Colonic mucosa (tissue), 4 donors: Measurements from ENCODE around the gene NUP214. TPM values are rescaled to one million over a fixed set of nuclear protein-coding genes. Genes with fewer than 3 reads are reported as not detected.

Source experiments
- DNase-seq: peaks from one replicate; pipeline ENCODE4 v3.0.0-alpha.2; 2020
- H3K27ac ChIP-seq: fragments of 200-600 bp; one replicate; pipeline ENCODE4 v1.8.0; 2021
- H3K27me3 ChIP-seq: fragments of 200-600 bp; one replicate; pipeline ENCODE4 v1.8.0; 2021
- H3K36me3 ChIP-seq: fragments of 200-600 bp; one replicate; pipeline ENCODE4 v1.8.0; 2021
- H3K4me1 ChIP-seq: fragments of 200-600 bp; one replicate; pipeline ENCODE4 v1.8.0; 2021; ENCODE audit warnings: mild to moderate bottlenecking
- H3K4me3 ChIP-seq: fragments of 200-600 bp; one replicate; pipeline ENCODE4 v1.8.0; 2021
- H3K9ac ChIP-seq, 2 donors: one replicate each; pipeline ENCODE4 v1.7.0; 2013; ENCODE audit warnings: control low read depth in 2 of 2, low read depth in 2 of 2, low read length in 2 of 2
- H3K9me3 ChIP-seq: fragments of 200-600 bp; one replicate; pipeline ENCODE4 v1.8.0; 2021
- intact Hi-C: fragments of 100-400 bp; cut with DNase I; formaldehyde crosslinking; loops from one replicate; pipeline ENCODE4 v1.14.1; 2022
- total RNA-seq, 2 donors: library from RNA; stranded (reverse); fragmentation: NEBNext Ultra II Directional in 1 of 2; extraction: Animal tissue kit (Norgen Biotek cat#: 25700) in 1 of 2; gene quantifications; one replicate each; pipeline ENCODE4 v1.2.1, GENCODE V29; 2021
- TF ChIP-seq, protein P1 (sequence below): fragments of 200-600 bp; IDR thresholded peaks from one replicate; pipeline ENCODE4 v1.8.0; 2022; ENCODE audit warnings: antibody characterized with exemption, mild to moderate bottlenecking
- donor health status: healthy.
- donor health status: DM: no; HTN: no; CAD: no.
- donor health status: DM: no; HTN: no; CAD: no.

Gene NUP214
- total RNA-seq, 2 donors from 2014 or later, result 32.2 to 43.8 TPM

DNA sequence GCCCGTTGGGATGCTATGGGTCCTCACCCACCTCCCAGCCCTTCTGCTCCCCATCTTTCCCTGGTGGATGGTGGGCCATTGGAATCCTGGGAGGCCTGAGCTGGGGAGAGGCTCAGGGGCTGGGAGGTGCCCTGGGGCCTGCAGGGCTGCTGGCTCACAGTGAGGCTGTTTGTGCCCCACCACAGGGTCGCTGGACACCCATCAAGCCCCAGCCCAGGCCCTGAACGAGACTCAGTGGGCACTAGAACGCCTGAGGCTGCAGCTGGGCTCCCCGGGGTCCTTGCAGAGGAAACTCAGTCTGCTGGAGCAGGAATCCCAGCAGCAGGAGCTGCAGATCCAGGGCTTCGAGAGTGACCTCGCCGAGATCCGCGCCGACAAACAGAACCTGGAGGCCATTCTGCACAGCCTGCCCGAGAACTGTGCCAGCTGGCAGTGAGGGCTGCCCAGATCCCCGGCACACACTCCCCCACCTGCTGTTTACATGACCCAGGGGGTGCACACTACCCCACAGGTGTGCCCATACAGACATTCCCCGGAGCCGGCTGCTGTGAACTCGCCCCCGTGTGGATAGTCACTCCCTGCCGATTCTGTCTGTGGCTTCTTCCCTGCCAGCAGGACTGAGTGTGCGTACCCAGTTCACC, 33.9 kb upstream of the NUP214 start:
- Histone ChIP-seq H3K4me1 (no peaks in the 10 kb centered on the region), H3K9ac (no peak overlapping the region), H3K27ac (no peak overlapping the region), H3K36me3 (no peaks in the 10 kb centered on the region), H3K27me3 (peaks cover 16% of the 10 kb centered on the region), H3K9me3 (no peaks in the 10 kb centered on the region), H3K4me3 (no peak overlapping the region)
- TF ChIP-seq, protein P1, sequence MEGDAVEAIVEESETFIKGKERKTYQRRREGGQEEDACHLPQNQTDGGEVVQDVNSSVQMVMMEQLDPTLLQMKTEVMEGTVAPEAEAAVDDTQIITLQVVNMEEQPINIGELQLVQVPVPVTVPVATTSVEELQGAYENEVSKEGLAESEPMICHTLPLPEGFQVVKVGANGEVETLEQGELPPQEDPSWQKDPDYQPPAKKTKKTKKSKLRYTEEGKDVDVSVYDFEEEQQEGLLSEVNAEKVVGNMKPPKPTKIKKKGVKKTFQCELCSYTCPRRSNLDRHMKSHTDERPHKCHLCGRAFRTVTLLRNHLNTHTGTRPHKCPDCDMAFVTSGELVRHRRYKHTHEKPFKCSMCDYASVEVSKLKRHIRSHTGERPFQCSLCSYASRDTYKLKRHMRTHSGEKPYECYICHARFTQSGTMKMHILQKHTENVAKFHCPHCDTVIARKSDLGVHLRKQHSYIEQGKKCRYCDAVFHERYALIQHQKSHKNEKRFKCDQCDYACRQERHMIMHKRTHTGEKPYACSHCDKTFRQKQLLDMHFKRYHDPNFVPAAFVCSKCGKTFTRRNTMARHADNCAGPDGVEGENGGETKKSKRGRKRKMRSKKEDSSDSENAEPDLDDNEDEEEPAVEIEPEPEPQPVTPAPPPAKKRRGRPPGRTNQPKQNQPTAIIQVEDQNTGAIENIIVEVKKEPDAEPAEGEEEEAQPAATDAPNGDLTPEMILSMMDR, result no peak
- intact Hi-C loops, result no loop called here
- no peak for DNase-seq

DNA sequence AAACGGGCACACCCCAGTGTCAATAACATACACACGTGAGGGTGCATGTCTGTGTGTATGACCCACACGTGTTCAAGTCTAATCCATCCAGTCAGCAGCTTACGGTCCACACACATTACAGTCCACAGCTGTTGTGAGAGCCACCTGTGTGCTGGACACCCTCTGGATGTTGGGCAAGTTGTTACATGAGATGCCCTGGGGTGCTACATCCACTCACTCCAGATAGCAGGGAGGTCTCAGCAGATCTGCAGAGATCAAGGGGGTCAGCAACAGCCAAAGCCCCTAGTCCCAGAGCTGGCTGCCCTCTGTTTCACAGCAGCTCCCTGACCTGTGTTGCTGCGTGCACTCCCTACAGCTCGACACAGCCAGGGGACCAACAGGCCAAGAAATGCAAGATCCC, 33.4 kb upstream of the NUP214 start:
- Histone ChIP-seq H3K27ac (no peak overlapping the region), H3K27me3 (peaks cover 22% of the 10 kb centered on the region), H3K4me1 (no peaks in the 10 kb centered on the region), H3K36me3 (no peaks in the 10 kb centered on the region), H3K9me3 (no peaks in the 10 kb centered on the region), H3K4me3 (no peak overlapping the region), H3K9ac (no peak overlapping the region)
- DNase-seq, result no peak
- TF ChIP-seq, protein P1, result no peak
- intact Hi-C loops, result no loop called here

DNA sequence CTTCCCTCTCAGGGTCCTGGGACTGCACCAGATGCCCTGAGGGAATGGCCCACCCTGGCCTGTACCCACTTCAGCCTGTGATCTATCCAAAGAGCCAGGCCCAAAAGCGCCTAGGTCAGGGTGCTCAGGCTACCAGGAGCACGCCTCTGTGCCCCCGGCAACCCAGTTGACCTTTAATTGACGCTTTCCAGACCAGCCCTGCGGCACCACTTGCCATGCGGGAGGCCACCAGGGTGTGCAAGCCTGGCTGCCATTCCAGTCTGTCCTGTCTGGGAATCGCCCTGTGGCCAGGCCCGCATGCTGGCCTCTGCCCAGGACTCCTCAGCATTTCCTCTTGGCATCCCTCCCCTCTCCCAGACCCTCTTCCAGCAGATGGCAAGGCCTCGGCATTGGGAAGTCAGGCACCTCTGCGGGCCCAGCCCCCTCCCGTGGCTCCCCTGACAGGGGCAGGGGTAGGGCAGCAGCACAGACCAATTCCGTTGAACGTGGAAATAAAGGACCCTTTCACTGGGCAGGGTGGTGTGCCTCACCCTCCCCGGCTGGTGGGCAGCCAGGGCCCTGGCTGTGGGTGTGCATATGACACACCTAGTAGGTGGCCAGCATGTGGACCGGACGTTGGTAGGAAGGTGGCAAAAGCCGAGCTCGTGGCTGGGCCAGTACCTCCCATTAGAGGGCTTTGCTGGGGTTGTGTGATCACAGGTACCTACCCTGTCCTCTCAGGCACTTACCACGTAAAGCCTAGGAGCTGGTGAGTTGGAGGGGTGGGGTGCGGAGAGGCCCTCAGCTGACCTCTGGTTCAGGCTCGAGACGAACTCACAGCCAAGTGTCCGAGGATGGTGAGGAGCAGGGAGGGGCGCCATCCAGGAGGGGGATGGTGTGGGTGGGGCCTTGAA, 32.6 kb upstream of the NUP214 start:
- no peak overlapping the region for H3K27ac ChIP-seq
- DNase-seq, result no peak
- H3K9ac ChIP-seq, result no peak overlapping the region
- intact Hi-C loops, result no loop called here
- H3K27me3 ChIP-seq, result peaks cover 26% of the 10 kb centered on the region
- H3K4me3 ChIP-seq, result no peak overlapping the region
- H3K9me3 ChIP-seq, result no peaks in the 10 kb centered on the region
- no peaks in the 10 kb centered on the region for H3K4me1 ChIP-seq
- TF ChIP-seq, protein P1, result no peak
- no peaks in the 10 kb centered on the region for H3K36me3 ChIP-seq

DNA sequence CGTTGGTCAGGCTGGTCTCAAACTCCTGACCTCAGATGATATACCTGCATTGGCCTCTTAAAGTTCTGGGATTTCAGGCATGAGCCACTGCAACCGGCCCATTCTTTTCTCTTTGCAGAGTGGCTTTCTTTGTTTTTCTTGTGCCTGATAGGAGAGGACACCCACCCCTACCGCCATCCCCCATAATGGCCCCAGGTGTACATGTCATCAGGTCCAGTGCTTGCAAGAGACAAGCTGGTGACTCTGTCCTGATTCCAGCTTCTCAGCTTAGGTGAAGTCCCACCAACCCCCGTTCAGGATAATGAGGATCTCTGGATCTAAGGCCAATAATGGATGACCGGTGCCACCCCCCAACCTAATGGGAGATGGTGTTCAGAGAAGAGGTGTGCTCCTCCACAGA, 31.4 kb upstream of the NUP214 start:
- no peak for DNase-seq
- TF ChIP-seq, protein P1, result no peak
- no peaks in the 10 kb centered on the region for H3K36me3 ChIP-seq
- intact Hi-C loops, result no loop called here
- peaks cover 27% of the 10 kb centered on the region for H3K27me3 ChIP-seq
- no peak overlapping the region for H3K9ac ChIP-seq
- H3K9me3 ChIP-seq, result no peaks in the 10 kb centered on the region
- H3K27ac ChIP-seq, result no peak overlapping the region
- H3K4me3 ChIP-seq, result no peak overlapping the region
- H3K4me1 ChIP-seq, result no peaks in the 10 kb centered on the region

DNA sequence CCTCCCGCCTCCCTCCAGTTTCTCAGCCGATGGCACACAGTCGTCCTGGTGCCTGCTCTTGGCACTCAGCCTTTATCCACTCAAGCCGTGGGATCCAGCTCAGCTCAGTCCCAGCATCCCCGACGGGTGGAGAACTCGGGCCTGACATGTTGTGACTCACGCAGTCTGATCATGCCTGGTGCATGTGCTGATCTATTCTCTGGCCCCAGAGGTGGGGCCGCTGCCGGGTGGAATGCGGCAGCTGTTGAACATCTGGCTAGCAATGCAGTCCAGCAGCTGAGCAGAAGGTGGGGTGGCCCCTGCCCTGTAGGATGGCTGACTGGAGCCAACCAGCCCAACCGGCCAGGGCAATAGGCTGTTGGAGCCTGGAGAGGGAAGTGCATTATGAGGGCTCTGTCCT, 30.8 kb upstream of the NUP214 start:
- TF ChIP-seq, protein P1, result no peak
- Histone ChIP-seq H3K27ac (no peak overlapping the region), H3K4me3 (no peak overlapping the region), H3K27me3 (peaks cover 27% of the 10 kb centered on the region), H3K9ac (no peak overlapping the region), H3K36me3 (no peaks in the 10 kb centered on the region), H3K9me3 (no peaks in the 10 kb centered on the region), H3K4me1 (no peaks in the 10 kb centered on the region)
- intact Hi-C loops, result no loop called here
- DNase-seq, result peak; percentile 22
